Chondrocyte (in vitro differentiated cells): ENCODE results near the gene NUP62. TPM values are rescaled to one million over a fixed set of nuclear protein-coding genes. Genes with fewer than 3 reads are reported as not detected.
A peak's percentile ranks its signal among the peaks of the same experiment; 100 is the strongest.

Source experiments
- DNase-seq: peaks from one replicate; pipeline ENCODE4 v3.0.0; 2021; ENCODE audit warnings: mixed read lengths, low spot score
- H3K27ac Mint-ChIP-seq: one replicate; pipeline ENCODE4 v1.8.0; 2021; ENCODE audit warnings: mild to moderate bottlenecking, moderate library complexity, mixed read lengths; ENCODE audit not compliant: unreplicated experiment
- H3K27me3 Mint-ChIP-seq: 2 replicates; pipeline ENCODE4 v1.8.0; 2021; ENCODE audit warnings: low read depth, mixed read lengths
- H3K36me3 Mint-ChIP-seq: 2 replicates; pipeline ENCODE4 v1.8.0; 2021; ENCODE audit warnings: low read depth, mixed read lengths
- H3K4me1 Mint-ChIP-seq: 2 replicates; pipeline ENCODE4 v1.8.0; 2021; ENCODE audit warnings: low read depth, mild to moderate bottlenecking, mixed read lengths
- H3K4me3 Mint-ChIP-seq: one replicate; pipeline ENCODE4 v1.8.0; 2021; ENCODE audit warnings: mild to moderate bottlenecking, moderate library complexity, mixed read lengths; ENCODE audit not compliant: unreplicated experiment
- H3K9me3 Mint-ChIP-seq: 2 replicates; pipeline ENCODE4 v1.8.0; 2021; ENCODE audit warnings: low read depth, mixed read lengths
- total RNA-seq: library from RNA; stranded (reverse); gene quantifications from 3 replicates; pipeline ENCODE4 v1.2.1, GENCODE V29; 2021
- TF ChIP-seq, protein P1 (sequence below): fragments of 200-600 bp; sonication (generic); IDR thresholded peaks from 2 replicates; pipeline ENCODE4 v1.5.0; 2021; ENCODE audit warnings: antibody characterized with exemption, mild to moderate bottlenecking, moderate library complexity

The NUP62 gene
- total RNA-seq, 1 donor from 2014 or later: 44.7 TPM

DNA sequence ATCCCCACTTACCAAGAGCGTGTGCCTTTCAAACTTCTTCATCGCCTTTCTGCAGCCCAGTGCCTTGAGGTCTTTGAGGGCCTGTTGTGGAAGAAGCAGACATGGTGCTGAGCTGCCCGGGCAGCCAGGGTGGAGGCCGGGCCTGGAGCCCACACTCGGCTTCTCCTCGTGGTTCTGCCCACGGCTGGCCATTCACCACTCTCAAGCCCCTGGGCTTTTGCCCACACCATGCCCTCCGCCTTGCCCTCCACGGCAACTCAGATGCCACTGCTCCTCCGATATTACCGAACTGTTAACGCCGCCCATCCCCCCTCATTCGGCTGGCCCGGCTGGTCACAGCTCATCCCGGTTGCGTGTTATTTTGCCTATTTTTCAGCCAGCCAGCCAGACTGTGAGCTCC lies 37.9 kb downstream of the NUP62 start:
- TF ChIP-seq, protein P1, sequence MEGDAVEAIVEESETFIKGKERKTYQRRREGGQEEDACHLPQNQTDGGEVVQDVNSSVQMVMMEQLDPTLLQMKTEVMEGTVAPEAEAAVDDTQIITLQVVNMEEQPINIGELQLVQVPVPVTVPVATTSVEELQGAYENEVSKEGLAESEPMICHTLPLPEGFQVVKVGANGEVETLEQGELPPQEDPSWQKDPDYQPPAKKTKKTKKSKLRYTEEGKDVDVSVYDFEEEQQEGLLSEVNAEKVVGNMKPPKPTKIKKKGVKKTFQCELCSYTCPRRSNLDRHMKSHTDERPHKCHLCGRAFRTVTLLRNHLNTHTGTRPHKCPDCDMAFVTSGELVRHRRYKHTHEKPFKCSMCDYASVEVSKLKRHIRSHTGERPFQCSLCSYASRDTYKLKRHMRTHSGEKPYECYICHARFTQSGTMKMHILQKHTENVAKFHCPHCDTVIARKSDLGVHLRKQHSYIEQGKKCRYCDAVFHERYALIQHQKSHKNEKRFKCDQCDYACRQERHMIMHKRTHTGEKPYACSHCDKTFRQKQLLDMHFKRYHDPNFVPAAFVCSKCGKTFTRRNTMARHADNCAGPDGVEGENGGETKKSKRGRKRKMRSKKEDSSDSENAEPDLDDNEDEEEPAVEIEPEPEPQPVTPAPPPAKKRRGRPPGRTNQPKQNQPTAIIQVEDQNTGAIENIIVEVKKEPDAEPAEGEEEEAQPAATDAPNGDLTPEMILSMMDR: no peak
- Mint-ChIP-seq H3K9me3 (no peaks in the 10 kb centered on the region), H3K4me3 (no peak overlapping the region), H3K27me3 (peaks cover 12% of the 10 kb centered on the region), H3K36me3 (peaks cover 2% of the 10 kb centered on the region), H3K4me1 (peaks cover 2% of the 10 kb centered on the region), H3K27ac (no peak overlapping the region)
- no peak for DNase-seq

- TF ChIP-seq, protein P1: peak; percentile 58
- Mint-ChIP-seq H3K9me3 (no peaks in the 10 kb centered on the region), H3K36me3 (peaks cover 3% of the 10 kb centered on the region), H3K27ac (no peak overlapping the region), H3K4me1 (peaks cover 2% of the 10 kb centered on the region), H3K27me3 (peaks cover 10% of the 10 kb centered on the region), H3K4me3 (peak overlapping the region; percentile 59)
- DNase-seq: no peak
These were observed 38.7 kb downstream of the NUP62 start for GRCh38 chr19:49890349-49891311.

DNA sequence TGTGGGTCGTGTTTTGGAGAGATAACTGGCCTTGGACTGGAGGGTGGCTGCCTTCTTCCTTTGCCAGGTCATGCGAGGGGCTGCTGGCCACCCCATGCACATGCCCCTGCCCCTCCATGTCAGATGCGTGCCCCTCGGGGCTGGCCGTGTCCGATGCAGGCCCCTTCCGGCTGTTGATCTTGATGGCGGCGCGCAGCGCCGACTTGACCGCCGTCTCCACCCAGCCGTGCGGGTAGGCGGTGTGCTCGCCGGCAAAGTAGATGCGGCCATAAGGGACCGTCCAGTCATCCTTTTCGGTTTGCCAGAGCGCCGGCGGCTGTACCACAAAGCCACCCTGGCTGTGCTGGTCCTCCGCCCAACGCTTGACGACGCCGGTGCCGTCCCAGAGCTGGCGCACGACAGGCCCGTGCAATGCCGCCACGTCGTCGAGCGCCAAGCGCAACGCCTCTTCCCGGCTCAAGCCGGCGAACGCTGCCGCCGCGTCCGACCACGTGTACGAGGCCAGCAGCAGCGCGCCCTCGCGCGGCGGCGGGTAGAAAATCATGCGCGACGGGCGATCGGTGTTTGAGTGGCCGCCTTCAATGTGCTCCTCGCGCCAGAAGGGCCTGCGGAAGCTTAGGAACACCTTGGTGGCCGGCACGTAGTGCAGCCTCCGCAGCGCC lies 39.5 kb downstream of the NUP62 start:
- Mint-ChIP-seq H3K4me1 (peaks cover 2% of the 10 kb centered on the region), H3K9me3 (no peaks in the 10 kb centered on the region), H3K36me3 (peaks cover 6% of the 10 kb centered on the region), H3K4me3 (peak overlapping the region; percentile 59), H3K27ac (no peak overlapping the region), H3K27me3 (peaks cover 10% of the 10 kb centered on the region)
- peak; percentile 93 for DNase-seq
- TF ChIP-seq, protein P1: peak; percentile 84

DNA sequence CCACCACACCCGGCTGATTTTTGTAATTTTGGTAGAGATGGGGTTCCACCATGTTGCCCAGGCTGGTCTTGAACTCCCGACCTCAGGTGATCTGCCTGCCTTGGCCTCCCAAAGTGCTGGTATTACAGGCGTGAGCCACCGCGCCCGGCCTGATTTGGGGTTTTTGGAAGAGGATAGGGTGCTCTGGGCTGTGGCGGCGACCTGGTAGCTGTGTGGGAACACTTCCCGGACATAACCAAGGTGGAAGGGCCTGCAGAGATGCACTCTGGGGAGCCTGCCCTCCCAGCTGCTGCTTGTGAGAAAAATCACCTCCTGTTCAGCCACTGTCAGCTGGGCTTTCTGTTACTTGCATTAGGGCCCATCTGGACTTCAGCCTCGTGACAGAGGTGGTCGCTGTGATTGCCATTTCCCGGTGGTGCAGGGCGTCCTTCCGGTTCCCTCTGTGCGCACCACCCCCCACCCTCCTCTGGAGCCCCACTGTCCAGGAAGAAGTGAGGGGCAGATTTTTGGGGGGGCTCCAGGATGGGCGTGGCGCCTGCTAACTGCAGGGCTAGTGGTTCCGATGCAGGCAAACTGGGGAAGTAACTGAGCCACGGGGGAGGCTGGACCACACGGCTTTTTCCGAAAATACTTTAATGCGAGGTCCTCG lies 40.1 kb downstream of the NUP62 start:
- peaks cover 12% of the 10 kb centered on the region for H3K36me3 Mint-ChIP-seq
- peaks cover 10% of the 10 kb centered on the region for H3K27me3 Mint-ChIP-seq
- H3K9me3 Mint-ChIP-seq: no peaks in the 10 kb centered on the region

More for the DNA sequence above, 40.1 kb downstream of the NUP62 start:
- DNase-seq: peak; percentile 87
- Mint-ChIP-seq H3K4me3 (no peak overlapping the region), H3K4me1 (peaks cover 2% of the 10 kb centered on the region), H3K27ac (no peak overlapping the region)
- TF ChIP-seq, protein P1: no peak
